HK-2 (cell line): ENCODE data around the gene CACNB4.
"Not testable (repeated sequence)": the region's sequence is repeated elsewhere in the genome, so short reads cannot be mapped to it uniquely, and the experiment has no call there.

Experiments used
- DNase-seq: peaks from one replicate; pipeline ENCODE4 v3.0.0-alpha.2; 2018; ENCODE audit not compliant: unreplicated experiment

CACNB4 gene

GRCh38 chr2:152019732-152020131 is 79.1 kb downstream of the CACNB4 start:
- DNase-seq = no peak

GRCh38 chr2:152016181-152017120 is 82.4 kb downstream of the CACNB4 start:
- no peak for DNase-seq

GRCh38 chr2:152015552-152015951 is 83.3 kb downstream of the CACNB4 start:
- no peak for DNase-seq

- no peak for DNase-seq
These were observed 86.1 kb downstream of the CACNB4 start for GRCh38 chr2:152012697-152013096.

- no peak for DNase-seq
These were observed 87.1 kb downstream of the CACNB4 start for GRCh38 chr2:152011724-152012123.

GRCh38 chr2:152005607-152006006 is 93.2 kb downstream of the CACNB4 start:
- DNase-seq = no peak

- DNase-seq = not testable (repeated sequence)
These were observed 95.6 kb downstream of the CACNB4 start for GRCh38 chr2:152003283-152003682.

GRCh38 chr2:151999053-151999452 is 99.8 kb downstream of the CACNB4 start:
- DNase-seq = peak; percentile 54

GRCh38 chr2:151996243-151997003 is 102.4 kb downstream of the CACNB4 start:
- no peak for DNase-seq

GRCh38 chr2:151995161-151995557 is 103.7 kb downstream of the CACNB4 start:
- no peak for DNase-seq

GRCh38 chr2:151994178-151994577 is 104.7 kb downstream of the CACNB4 start:
- not testable (repeated sequence) for DNase-seq

- no peak for DNase-seq
These were observed 107.8 kb downstream of the CACNB4 start for GRCh38 chr2:151991010-151991409.

- no peak for DNase-seq
These were observed 109.5 kb downstream of the CACNB4 start for GRCh38 chr2:151989378-151989777.

GRCh38 chr2:151987484-151987883 is 111.4 kb downstream of the CACNB4 start:
- no peak for DNase-seq

GRCh38 chr2:151984424-151985083 is 114.3 kb downstream of the CACNB4 start:
- DNase-seq = no peak

- DNase-seq = no peak
These were observed 115.6 kb downstream of the CACNB4 start for GRCh38 chr2:151983221-151983620.

GRCh38 chr2:151981886-151982285 is 117.0 kb downstream of the CACNB4 start:
- no peak for DNase-seq

GRCh38 chr2:151979694-151980093 is 119.2 kb downstream of the CACNB4 start:
- DNase-seq = no peak

GRCh38 chr2:151978709-151979108 is 120.1 kb downstream of the CACNB4 start:
- DNase-seq = no peak

- DNase-seq = no peak
These were observed 121.2 kb downstream of the CACNB4 start for GRCh38 chr2:151977631-151978030.

GRCh38 chr2:151976945-151977353 is 121.9 kb downstream of the CACNB4 start:
- DNase-seq = no peak
